Activated CD4-positive, alpha-beta T cell treated with anti-CD3 and anti-CD28 coated beads for 1 hour (primary cell): ENCODE results near the gene EMP1.

Experiments
- DNase-seq: peaks from one replicate; pipeline ENCODE4 v3.0.0-alpha.2; 2020

Gene EMP1

DNA sequence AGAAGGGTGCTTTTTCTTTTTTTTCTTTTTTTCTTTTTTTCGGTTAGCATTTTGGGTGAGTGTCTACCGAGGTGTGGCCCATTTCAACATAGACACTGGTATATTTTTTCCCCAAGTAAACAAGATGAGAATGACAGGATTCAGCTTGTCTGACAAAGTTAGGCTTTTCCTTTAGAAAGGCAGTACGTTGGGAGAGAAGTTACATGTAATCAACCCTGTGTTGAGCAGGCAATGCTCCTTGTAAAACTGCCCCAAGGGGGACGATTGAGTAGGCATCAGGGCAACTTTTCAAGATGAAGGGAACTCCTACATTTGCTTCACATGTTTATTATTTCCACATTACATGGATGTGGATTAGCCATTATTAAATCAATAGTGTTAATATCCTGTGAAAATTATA is 1.7 kb downstream of the EMP1 start:
- no peak for DNase-seq

DNA sequence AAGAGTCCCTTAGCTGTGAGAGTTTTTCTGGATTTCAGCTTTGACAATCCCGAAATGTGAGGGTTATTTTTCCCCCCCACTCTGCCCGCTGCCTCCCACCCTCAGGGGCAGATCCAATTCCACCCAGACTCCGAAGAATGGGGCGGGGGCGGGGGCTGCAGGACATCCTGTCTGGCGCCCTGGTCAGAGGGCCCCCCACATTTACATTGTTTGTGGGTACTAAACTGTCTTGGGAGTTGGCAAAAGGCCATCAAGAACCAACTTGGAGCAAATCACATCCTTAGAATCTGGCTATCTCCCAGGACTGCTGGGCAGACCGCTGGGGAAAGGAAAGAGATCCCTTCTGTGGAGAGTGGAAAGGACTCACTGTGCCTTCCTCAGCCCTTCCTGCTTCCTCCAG is 2.4 kb downstream of the EMP1 start:
- no peak for DNase-seq

DNA sequence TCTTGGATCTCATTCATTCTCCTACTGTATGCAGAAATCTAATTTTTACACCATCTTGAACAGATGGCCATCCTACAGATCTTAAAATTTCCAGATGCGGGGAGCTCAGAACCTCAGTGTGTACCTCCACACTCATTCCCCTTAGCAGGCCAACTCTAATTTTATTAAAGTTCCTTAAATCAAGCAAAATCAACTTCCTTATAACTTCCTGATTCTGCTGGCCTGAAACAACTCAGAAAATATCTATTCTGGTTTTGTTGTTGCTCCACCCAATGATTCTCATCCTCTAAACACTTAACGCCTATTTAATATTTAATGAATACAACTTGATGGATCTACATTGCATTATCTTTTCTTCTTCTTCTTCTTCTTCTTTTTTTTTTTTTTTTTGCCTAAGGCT is 3.1 kb downstream of the EMP1 start:
- DNase-seq, result no peak

DNA sequence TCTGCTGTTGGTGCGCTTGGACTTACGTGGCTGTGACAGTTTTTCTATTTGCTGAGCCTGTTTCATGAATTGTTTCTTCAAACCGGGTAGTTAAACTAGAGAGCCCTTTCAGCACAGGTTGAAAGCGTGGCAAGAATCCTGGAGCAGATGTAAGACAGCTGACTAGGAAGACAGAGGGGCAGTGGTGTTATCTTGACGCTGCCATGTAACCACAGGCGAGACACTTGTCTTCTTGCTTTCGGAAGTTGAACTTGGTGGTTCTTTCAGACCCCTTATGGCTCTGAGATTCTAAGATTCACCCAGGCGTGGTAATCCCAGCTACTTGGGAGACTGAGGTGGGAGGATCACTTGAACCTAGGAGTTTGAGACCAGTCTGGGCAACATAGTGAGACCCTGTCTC is 4.3 kb downstream of the EMP1 start:
- DNase-seq, result no peak

DNA sequence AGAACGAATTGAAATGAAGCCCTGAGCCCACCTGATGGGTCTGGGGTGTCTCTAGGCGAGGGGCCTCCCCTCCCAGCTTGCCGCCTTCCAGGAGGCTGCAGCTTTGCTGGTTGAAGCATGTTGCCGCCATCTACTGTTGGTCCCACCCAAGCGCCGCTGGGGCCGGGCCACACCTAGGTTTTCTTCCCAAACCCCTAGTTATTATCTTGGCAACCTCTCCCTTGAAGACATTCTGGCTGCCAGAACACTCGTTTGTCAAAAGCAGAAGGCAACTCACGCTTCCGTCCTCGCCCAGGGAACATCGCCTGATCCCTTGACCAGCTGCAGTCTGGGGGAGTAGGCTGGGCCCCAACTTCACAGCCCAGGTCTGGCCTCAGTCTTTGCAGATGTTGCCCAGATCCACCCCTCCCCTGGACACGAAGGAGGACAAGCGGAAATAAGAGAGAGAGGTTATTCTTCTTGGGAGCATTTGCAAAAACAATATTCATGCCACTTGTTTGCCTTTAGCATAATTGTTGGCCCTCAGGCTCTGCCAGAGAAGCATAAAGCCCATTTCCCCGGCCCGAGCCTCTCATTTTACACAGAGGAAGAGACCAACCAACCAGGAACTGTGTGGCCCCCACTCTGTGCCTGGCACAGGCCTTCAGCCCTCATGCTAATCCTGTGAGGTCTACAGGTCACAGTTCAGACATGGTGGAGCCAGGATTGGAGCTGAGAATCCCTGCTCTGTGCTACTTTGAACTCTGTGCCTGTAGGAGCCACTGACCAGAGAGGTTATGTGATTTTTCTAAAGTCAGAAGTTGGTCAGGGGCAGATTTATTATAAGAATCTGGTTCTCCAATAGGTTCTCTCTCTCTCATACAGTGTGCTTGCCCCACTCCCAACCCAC is 6.8 kb downstream of the EMP1 start:
- DNase-seq, result no peak

DNA sequence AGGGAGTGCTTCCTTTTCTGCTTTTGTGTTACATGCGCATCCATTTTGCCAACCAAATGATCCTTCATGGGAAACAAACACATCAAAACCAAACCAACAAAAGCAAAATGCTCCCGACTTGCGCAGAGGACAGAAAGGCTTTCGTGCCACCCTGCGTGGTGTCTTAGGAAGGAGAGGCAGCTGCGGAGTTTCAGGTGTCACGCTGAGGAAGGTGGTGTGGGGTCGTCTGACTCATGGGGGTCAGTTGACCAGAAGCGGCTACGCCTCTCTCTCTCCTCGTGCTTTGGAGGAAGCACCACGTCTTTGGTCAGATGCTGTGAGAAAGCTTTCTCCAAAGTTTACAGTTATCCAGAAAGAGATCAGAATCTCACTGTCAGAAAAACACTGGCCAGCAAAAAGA is 7.9 kb downstream of the EMP1 start:
- DNase-seq, result no peak

DNA sequence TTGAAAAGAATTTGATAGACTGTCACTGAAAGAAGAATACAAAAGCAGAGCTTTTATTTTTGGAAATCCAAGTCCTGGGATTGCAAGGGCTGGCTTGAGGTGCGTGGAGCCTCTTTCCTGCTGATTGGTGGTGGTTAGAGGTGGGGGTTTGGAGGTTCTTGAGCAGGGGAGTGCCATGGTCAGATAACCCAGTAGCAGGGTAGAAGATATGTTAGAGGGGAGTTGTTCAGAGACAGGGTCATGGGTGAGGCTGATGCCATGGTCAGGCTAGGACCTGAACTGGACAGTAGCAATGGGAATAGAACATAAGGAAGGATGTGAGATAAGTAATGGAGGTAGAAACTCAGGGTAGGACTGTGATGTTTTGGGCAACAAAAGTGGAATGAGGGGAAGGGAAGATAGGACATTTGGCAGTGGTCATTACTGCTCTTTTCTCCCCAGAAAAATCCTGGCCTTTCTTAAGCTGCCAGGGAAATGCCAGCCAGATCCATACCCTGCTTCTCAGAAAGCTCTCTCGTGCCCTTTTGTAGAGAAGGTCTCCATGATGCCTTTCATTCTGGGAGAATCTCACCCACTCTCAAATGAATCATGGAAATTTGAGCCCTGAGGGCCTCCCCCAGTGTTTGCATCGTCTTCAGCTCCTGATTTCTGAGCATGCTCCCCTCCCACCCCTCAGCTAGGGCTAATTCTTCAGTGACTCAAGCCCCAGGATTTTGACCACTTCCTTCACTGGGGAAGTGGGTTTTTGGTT is 9.5 kb downstream of the EMP1 start:
- no peak for DNase-seq

DNA sequence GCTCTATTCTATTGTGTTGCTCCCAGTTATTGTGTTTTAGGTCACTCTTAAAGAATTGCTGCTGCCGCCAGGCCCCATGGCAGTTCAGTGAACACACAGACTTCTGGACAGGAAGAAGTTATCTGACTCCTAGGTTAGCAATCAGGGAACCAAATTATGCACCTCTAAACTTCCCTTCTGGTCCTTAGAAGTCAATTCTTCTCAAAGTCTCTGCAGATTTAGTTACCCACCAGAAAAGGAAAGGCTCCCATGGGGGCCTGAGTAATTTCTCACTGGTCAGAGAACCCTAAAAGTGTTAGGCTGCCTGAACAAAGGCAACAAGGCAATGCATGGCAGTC is 10.0 kb downstream of the EMP1 start:
- no peak for DNase-seq

DNA sequence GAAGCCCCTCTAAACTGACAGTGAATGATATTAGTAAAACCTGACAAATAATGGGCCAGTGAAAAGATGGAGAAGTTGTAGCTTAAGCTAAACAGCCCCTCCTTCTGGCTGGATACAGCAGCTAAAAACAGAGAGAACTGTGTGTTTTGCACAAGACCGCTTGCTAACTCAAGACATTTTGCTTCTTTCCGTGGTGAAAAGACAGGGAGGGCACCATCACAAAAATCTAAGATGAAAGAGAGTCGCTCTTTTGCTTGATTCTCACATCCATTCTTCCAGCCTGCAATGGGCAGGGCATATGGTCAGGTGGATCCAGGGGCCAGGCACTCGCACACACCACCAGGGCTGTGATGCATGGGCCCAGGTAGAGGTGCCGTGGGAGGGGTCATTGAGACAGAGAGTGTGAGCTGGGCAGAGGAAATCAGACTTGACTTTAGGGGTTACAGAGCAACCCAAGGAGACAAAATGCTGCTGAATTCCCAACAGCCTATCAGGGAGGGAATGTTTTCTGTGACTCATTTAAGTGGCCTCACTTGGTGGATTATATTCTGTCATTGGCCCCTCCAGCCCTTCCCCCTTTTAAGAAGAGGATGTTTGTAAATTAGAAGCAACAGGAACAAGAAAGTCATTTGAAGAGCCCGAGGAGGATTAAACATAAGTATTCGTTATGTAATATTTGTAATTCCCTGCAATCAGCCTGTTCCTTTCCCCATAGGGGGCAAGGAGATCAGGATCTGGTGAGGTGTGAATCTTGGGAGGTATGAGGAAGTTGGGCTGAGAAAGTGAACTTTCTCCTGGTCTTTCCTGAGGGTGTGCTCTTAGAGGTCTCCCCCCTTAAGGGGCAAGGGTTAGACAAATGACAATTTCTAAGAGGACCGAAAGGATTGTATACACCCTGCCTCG is 12.3 kb downstream of the EMP1 start:
- DNase-seq, result no peak

DNA sequence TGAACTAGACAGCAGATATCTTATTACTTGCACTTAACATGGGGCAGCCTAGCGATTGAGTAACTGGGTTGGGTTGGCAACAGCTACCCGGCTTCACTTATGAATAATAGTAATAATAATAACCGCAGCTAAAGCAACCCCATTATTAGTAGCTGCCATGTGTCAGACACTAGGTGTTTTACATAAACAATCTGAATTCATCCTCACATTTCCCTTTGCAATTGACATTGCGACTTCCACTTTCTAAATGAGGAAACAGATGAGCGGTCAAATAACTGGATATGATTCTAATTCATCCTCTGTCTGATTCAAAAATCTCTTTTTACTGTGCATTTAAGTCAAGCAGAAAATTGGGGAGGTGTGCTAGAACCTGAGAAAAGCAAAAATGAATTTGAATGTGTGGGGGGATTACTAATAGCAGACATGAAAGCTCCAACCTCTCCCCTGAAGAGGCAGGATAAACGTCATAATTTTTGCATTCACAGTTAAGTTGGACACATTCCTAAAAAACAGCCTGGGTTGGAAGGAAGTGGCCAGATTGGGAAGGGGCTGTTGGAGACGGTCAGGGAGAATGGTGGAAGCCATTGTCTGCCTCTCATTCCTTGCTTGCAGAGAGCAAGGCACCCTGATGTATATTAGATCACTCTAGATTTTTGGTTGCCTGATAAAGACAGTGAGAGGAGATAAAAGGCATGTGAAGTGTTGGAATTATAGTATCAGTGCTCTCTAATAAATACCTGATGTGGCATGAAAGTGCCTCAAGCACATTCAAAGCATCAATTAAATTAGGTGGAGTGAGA is 13.1 kb downstream of the EMP1 start:
- DNase-seq, result no peak

DNA sequence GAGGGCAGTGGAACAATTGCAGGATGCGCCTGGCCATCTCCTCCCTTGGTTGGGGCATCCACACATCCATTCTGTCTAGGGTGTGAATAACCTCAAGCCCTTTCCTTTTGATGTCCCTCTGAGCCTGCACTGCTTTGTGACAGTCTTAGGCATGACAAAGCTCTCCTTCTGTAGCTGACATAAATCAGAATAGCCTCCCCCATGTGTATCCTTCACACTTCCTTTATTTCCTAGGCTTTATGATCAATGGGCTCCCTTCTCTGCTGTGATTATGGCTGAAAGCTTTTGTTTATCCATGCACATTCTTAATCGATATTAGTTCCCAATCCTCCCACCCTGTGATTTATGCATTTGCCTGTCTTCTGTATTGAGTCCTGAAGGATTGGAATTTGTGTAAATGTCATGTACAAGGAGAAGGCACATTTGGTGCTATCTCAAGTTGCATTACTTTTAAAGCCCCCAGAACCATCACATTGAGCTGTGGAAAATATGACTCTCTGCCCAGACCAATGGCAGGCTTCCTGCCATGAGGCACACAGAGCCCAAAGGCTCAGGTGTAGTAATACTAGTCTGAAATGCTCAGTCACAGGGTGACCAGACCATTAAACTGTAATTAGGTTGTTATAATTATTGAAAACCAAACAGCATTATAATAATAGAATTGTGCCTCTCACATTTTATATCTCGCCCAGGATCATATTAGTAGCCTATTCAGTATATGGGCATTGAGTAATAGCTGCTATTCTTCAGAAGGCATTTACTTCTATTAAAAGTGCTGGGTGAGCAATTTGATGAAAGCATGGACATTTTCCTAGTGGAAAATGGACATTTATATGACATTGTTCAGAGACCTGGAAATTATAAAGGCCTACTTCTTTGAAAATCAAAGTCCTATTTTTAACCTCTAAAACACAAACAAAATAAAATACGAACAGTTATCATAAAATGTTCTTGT is 14.0 kb downstream of the EMP1 start:
- no peak for DNase-seq

DNA sequence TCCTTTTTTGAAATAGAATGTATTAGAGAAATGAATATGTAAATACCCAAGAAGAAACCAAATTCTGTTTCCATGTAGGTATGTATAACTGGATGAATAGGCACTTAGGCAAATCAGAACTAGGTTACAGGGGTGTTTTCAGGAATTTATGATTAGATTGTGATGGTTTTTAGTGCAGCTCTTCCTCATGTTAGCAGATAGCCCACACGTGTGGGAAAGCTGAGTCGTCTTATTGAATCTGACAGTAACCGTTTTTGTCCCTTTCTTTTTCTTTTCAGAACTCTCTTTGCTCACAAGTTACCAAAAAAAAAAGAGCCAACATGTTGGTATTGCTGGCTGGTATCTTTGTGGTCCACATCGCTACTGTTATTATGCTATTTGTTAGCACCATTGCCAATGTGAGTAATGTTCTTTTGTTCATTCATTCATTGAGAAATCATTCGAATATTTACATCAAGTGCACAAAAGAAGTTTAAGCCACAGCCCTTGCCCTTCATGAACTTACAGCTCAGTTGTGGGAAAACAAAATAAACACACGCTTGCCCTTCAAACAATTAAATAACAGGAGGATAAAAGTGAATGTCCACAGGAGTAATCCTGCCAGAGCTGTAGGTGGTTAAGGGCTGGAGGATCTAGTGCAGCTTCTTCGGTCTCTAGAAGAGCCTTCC is 14.8 kb downstream of the EMP1 start:
- no peak for DNase-seq

DNA sequence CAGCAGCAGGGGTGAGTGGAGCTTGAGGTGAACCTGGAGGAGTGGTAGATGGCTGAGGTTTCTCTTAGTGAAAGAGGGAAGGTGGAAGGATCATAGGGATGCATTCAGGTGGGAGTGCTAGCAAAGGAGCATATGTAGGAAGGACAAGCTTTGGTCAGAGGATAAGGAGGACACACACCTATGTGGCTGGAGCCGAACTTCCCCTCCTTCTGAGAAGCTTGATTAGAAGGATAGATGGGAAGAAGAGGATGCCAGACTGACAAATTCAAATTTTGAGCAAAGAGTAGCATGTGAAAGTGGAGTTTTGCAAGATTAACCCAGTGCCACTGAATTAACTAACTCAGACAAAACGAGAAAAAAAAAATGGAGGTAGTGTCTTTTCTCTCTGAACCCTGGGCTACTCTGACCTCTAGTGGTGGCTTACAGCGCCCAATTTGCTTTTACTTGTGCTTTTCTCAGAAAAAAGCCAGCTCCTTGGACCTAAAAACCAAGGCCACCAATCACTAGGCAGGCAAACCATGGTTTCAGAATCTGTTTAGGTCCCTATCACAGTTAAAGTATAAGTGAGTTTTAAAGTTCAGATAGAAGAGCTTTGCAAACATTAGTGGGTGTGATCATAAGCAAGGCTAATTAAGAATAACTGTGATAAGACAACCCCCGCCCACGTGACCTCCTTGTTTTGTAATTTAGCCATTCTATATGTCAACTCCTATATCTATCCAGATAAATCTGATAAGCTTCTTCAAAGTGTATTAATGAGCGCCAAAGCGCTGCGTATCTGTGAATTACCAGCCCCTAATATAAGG is 15.5 kb downstream of the EMP1 start:
- peak; percentile 43 for DNase-seq

DNA sequence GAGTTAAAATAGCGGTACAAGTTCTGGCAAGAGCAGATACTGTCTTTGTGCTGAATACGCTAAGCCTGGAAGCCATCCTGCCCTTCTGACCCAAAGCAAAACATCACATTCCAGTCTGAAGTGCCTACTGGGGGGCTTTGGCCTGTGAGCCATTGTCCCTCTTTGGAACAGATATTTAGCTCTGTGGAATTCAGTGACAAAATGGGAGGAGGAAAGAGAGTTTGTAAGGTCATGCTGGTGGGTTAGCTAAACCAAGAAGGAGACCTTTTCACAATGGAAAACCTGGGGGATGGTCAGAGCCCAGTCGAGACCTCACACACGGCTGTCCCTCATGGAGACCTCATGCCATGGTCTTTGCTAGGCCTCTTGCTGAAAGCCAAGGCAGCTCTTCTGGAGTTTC is 18.5 kb downstream of the EMP1 start:
- DNase-seq, result no peak

DNA sequence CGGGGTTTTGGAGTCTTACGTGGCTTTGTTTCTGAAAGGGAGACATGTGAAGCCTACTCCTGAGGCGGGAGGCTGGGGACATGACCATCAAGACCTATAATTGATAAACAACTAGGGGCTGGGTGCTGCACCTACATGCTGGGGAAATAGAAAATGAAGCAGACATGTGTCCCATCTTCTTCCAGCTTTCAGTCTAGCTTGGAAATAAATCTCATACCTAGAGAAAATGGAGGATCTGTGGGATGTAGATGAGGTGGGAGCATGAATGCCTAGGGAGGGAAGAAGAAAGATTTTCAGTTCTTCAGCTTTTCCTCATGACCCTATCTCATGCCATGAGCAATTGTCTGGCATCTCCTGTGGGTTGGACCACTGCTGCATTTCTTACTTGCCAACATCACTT is 22.1 kb downstream of the EMP1 start:
- no peak for DNase-seq

DNA sequence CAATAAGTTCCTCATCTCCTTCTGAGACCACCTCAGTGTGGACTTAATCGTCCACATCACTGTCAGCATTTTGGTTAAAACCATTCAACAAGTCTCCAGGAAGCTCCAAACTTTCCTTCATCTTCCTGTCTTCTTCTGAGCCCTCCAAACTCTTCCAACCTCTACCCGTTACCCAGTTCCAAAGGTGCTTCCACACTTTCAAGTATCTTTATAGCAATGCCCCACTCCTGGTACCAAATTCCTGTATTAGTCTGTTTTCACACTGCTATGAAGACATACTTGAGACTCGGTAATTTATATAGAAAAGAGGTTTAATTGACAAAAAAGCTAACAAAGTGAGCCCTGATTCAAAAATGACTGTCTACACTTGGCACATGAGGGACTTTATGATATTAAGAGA is 22.8 kb downstream of the EMP1 start:
- no peak for DNase-seq

DNA sequence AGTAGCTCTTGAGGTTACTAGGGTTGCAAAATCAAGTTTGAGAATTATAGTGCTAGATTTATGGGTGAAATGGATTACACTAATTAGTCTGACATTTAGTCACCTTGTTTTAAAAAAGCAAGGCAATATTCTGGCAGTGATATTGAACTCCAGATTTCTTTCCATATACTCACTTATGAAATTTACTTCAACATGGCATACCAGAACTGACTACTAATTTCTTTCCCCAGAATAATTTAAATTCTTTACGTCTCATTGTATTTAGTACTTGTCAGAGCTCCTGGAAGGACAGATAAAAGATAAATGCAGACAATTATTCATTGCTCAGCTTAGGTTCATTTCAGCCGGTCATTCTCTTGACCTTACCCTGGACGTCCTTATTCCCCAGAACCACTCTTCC is 24.3 kb downstream of the EMP1 start:
- no peak for DNase-seq

DNA sequence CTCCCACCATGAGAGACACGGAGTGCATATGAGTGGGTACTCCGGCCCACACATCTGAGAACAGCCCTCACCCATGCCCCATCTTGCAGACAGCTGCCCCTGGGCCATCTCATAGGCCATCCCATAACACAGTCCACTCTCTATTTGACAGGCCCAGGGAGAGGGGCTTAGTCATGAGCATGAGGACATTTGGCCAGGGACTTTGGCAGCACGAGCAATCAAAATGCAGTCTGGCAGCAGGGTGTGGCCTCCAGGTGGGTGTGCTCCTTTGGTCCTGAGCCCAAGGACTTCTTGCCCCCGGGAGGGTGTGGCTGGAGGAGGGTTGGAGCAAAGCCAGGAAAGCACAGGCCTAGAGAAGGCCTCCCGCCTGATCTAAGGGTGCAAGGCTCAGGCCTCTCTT is 25.6 kb downstream of the EMP1 start:
- no peak for DNase-seq

DNA sequence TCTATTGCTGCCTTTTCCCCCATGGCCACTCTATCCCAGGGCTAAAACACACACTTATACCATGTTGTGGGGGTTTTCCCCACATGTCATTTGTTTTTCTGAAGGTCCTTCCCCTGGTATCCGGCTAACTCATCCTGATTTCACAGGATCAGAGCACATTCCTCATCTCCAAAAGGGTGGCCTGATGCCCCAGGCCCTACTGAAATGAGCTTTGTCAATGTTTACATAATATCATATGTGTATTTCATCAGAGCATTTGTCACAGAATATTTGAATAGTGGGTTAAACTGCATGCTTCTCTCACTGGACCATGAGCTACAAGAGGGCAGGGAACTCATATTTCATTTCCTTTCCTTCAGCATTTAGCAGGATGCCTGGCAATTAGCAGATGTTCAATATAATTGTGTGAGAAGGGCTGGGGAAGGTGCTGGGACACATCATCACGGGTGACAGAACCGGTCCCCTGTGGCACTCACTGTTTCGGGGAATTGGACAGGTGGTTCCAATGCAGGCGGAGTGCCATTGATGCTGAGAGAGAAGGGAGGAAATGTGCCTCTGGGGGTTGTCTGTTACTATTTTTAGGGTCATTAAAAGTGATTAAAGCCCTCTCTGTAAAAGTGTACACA is 26.8 kb downstream of the EMP1 start:
- no peak for DNase-seq

DNA sequence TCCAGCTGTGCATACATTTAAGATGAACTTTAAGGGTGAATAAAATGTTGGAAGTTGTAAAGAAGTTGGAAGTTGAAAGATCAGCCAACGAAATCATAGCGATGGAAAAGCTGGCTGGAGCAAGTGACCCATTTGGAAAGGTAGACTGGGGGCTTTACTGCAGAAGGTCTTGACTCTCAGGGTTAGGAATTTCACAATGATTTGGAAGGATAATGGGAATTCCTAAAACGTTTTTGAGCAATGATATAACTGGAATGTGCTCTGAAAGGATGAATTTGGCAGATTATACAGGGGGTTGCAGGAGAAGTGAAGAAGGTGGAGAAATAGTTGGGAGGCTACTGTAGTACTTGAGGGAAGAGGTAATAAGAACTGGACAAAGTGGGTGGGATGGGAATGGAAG is 27.4 kb downstream of the EMP1 start:
- DNase-seq, result no peak
